Vagina (tissue), 2 donors: Measurements from ENCODE around the gene MRPS17. TPM values are rescaled to one million over a fixed set of nuclear protein-coding genes. Genes with fewer than 3 reads are reported as not detected.

Source experiments
- DNase-seq, 2 donors: peaks; one replicate each; pipeline ENCODE4 v3.0.0-alpha.2; 2017; ENCODE audit errors: extremely low spot score in 2 of 2
- H3K27ac ChIP-seq: fragments of 200-600 bp; sonication (generic); one replicate; pipeline ENCODE4 v1.5.1; 2019
- H3K27me3 ChIP-seq: fragments of 200-600 bp; sonication (generic); one replicate; pipeline ENCODE4 v1.5.1; 2019
- H3K36me3 ChIP-seq, 2 donors: fragments of 200-600 bp; sonication (generic); one replicate each; pipeline ENCODE4 v1.5.1; 2017 to 2019
- H3K4me1 ChIP-seq: fragments of 200-600 bp; sonication (generic); one replicate; pipeline ENCODE4 v1.5.1; 2019
- H3K4me3 ChIP-seq, 2 donors: fragments of 200-600 bp; sonication (generic); 1 replicate in 1 of 2; 2 replicates in 1 of 2; pipeline ENCODE4 v1.5.1; 2016 to 2019
- H3K9me3 ChIP-seq: fragments of 200-600 bp; sonication (generic); one replicate; pipeline ENCODE4 v1.5.1; 2019
- POLR2A ChIP-seq, 2 donors: fragments of 450-650 bp; IDR thresholded peaks; one replicate each; pipeline ENCODE4 v1.6.1; 2017; ENCODE audit warnings: antibody characterized with exemption in 2 of 2, mild to moderate bottlenecking in 2 of 2, moderate library complexity in 2 of 2
- POLR2AphosphoS5 ChIP-seq, 2 donors: sonication (generic); formaldehyde crosslinking; IDR thresholded peaks; one replicate each; pipeline ENCODE4 v1.9.0; 2017; ENCODE audit warnings: antibody characterized with exemption in 2 of 2, mild to moderate bottlenecking in 2 of 2, low read depth in 1 of 2; ENCODE audit not compliant: insufficient read depth in 1 of 2
- intact Hi-C: fragments of 100-400 bp; cut with DNase I; formaldehyde crosslinking; loops from one replicate; pipeline ENCODE4 v1.15.1; 2023
- total RNA-seq: library from RNA; depleted of rRNA; stranded (reverse); fragments of >200 nt; gene quantifications from one replicate; pipeline ENCODE4 v1.2.3, GENCODE V29; 2016
- TF ChIP-seq, protein P1 (sequence below), 3 experiments: fragments of 450-650 bp in 2 of 3; fragments of 200-600 bp in 1 of 3; sonication (generic) in 1 of 3; IDR thresholded peaks; one replicate each; pipeline ENCODE4 v1.5.1; 2017 to 2019; ENCODE audit warnings: antibody characterized with exemption in 3 of 3, mild to moderate bottlenecking in 2 of 3, moderate library complexity in 2 of 3

Gene MRPS17
- total RNA-seq, 1 donor from 2014 or later = 5.6 TPM

DNA sequence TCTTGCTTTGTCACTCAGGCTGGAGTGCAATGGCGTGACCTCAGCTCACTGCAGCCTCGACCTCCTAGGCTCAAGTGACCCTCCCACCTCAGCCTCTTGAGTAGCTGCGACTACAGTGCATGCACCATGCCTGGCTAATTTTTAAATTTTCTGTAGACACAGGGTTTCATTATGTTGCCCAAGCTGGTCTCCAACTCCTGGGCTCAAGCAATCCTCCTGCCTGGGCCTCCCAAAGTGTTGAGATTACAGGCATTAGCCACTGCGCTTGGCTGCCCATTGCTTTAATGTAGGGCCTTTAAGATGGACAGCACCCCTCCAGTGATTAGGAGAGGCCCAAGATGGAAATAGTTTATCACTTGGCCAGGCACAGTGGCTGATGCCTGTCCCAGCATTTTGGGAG is 52.1 kb downstream of the MRPS17 start:
- no peak overlapping the region for H3K27ac ChIP-seq
- TF ChIP-seq, protein P1, sequence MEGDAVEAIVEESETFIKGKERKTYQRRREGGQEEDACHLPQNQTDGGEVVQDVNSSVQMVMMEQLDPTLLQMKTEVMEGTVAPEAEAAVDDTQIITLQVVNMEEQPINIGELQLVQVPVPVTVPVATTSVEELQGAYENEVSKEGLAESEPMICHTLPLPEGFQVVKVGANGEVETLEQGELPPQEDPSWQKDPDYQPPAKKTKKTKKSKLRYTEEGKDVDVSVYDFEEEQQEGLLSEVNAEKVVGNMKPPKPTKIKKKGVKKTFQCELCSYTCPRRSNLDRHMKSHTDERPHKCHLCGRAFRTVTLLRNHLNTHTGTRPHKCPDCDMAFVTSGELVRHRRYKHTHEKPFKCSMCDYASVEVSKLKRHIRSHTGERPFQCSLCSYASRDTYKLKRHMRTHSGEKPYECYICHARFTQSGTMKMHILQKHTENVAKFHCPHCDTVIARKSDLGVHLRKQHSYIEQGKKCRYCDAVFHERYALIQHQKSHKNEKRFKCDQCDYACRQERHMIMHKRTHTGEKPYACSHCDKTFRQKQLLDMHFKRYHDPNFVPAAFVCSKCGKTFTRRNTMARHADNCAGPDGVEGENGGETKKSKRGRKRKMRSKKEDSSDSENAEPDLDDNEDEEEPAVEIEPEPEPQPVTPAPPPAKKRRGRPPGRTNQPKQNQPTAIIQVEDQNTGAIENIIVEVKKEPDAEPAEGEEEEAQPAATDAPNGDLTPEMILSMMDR (IDR thresholded peaks at IDR 0.05) = no peak
- TF ChIP-seq POLR2A (IDR thresholded peaks at IDR 0.05) (no peak), POLR2AphosphoS5 (IDR thresholded peaks at IDR 0.05; ENCODE audit: insufficient read depth in 1 of 2, low read depth in 1 of 2) (no peak)
- intact Hi-C loops = no loop called here
- H3K27me3 ChIP-seq = no peaks in the 10 kb centered on the region
- H3K36me3 ChIP-seq = no peaks in the 10 kb centered on the region
- no peak overlapping the region for H3K4me3 ChIP-seq
- H3K9me3 ChIP-seq = no peaks in the 10 kb centered on the region
- H3K4me1 ChIP-seq = no peaks in the 10 kb centered on the region
- no peak for DNase-seq

Other genes with a start within 250 kb of the MRPS17 start
- not detected for gene SEPTIN14, start 89.1 kb upstream of the MRPS17 start, total RNA-seq
- gene ZNF713, start 64.4 kb upstream of the MRPS17 start, total RNA-seq = 2.2 TPM
- gene NIPSNAP2, start 12.7 kb downstream of the MRPS17 start, total RNA-seq = 72.2 TPM
- 13.3 TPM for gene PSPH, start 99.6 kb downstream of the MRPS17 start, total RNA-seq
- 82.0 TPM for gene CCT6A, start 99.9 kb downstream of the MRPS17 start, total RNA-seq
- gene SUMF2, start 112.4 kb downstream of the MRPS17 start, total RNA-seq = 88.4 TPM
- gene PHKG1, start 141.1 kb downstream of the MRPS17 start, total RNA-seq = not detected
- 306 TPM for gene CHCHD2, start 154.6 kb downstream of the MRPS17 start, total RNA-seq
- gene NUPR2, start 164.5 kb downstream of the MRPS17 start, total RNA-seq = not detected